ENCODE measurements around the gene DRICH1.
"Not testable (repeated sequence)": the region's sequence is repeated elsewhere in the genome, so short reads cannot be mapped to it uniquely, and the experiment has no call there.

DRICH1 gene

DNA sequence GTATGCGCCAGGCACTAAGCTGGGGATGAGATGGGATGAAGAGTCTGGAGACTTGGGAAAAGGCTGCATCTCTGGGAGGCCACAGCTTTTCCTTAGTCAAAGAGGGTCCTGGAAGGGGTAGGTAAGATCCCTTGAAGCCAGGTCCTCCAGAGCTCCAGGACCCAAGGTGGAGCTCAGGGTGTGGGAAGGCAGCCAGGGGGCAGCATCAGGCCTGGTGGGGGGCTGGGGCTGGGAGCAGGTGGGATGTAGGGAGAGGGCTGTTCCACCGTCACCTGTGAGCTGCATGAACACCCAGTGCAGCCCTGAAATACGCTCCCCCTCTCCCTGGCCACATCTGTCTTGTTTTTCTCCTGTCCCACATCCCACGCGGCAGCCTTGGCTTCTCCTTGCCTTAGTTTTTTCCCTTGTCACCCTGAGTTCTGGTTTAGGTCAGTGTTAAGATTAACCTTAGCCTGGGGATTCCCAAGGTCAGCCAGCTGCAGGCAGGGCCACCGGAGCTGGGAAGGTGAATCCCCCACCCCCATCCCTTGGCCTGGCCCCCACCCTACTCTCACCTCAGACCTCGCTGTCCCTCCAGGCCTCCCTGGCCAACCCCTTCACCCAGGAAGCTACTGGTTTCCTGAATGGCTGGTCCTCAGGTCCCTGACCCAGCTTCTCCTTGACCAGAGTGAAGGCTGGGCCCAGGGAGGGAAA, 34.4 kb downstream of the DRICH1 start:
- DNase-seq: not testable (repeated sequence)

DNA sequence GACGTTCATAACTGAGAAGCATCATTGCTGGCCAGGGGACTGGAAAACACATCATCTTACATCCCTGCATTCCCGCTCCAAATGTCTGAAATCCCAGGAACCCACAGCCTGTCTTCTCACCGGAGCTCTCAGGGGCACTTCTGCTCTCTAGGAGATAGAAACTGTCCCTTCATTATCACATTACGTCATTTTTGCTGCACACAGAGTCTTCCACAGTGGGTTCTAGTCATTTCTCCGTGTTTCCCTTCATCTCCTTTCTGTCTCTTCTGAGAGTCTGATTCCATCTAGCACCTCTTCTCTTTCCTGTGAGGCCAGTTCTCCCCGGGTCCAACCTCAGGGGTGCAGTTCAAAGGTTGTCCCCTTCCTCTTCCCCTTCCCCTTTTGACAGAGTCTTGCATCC, 36.2 kb downstream of the DRICH1 start:
- DNase-seq: not testable (repeated sequence)

DNA sequence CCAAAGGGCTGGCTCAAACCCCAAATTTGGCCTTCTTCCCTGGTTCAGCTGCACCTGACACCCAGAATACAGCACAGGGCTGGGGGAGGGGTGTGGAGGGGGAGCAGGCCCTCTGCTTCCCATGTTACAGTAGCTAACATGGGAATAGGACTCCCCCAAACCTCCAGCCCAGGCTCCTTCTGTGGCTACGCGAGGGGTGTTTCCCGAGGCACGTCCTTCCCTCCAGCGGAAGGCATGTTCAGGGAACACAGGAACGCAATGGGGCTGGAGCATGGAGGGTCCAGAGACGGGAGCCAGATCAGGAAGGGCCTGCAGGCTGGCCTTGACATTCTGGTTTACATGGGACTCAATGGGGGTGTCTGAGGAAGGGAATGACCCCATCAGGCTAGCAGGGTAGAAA, 40.3 kb downstream of the DRICH1 start:
- no peak for DNase-seq

DNA sequence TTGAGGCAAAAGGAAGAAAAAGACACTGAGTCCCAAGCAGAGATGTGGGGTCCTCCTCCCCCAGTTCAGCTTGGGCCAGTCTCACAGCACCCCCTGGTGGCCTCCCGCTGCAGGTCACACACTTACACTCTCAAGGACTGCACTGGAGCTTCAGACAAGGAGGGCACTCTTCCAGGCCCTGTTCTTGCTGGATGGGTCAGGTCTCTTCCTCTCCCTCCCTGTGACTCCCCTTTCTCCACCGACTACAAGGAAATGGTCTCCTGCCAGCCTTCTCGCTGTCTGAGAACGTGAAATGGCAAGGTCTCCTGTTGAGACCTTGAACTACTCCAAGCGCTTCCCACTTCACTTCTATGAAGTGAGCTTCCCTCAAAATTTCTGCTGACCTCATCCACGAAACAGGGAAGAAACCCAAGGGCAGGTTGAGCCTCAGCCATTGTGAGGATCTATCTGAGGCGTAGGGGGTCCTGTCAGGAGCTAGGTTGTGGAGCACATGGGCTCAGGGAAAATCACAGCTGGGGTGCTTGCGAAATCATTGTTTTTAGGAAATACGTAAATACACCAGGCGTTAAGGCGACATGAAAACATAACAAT, 40.8 kb downstream of the DRICH1 start:
- DNase-seq: peak; percentile 32

DNA sequence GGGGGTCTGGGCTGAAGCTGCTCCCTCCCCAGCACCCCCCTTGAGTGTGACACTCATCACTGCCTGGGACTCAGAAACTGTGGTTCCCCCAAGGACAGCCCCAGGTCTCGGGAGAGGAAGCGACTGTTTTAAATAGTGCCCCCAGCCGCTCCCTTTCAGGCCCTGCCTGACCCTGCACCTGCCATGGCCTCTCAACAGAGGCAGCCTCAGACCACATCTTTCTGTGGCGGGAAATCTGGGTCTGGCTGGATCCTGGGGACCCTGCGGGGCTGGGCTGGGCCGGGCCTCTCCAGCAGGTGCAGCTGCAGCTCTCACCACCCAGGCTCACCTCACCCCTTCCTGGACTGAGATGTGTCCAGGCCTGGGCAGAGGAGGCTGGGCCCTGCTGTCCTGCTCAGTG, 48.3 kb downstream of the DRICH1 start:
- no peak for DNase-seq

GRCh38 chr22:23583153-23583552, 49.0 kb downstream of the DRICH1 start:
- DNase-seq: no peak

GRCh38 chr22:23581260-23581650, 50.9 kb downstream of the DRICH1 start:
- DNase-seq: no peak

DNA sequence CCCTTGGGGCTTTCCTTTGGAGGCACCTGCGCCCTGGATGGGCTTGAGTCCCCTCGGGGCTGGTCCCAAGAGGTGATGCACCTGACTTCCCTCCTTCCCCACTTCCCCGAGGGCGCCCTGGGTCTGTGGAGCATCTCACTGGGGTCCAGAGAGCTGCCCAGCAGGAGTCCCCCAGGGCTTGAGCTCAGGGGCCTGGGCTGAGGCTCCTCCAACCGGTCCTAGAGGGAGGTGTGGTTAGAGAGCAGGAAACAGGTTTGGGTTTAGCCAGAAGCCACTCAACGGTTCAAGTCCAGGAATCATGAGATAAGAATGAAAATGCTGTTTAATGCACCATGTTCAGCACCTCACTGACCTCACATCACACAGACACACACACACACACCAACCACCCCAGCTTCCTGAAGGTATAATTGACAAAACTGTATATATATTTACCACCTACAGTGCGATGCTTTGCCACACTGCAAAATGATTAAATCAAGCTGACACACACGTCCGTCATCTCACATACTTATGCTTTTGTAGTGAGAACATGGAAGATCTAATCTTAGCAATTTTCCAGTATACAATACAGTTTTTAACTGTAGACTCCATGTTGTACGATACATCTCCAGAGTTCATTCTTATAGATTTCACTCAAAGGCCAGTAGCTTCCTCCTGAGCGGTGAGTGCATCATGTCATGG, 51.4 kb downstream of the DRICH1 start:
- no peak for DNase-seq

GRCh38 chr22:23579870-23580575, 52.1 kb downstream of the DRICH1 start, which contains the start of gene IGLL1:
Gene IGLL1, minus strand, starts transcription at chr22:23580290. Its CDS starts 100 bp downstream, at chr22:23580190.
- no peak for DNase-seq

- no peak for DNase-seq
Observed at GRCh38 chr22:23579280-23579679, 52.8 kb downstream of the DRICH1 start.

- no peak for DNase-seq
Observed at GRCh38 chr22:23578306-23578705, 53.8 kb downstream of the DRICH1 start.

GRCh38 chr22:23576681-23577080, 55.4 kb downstream of the DRICH1 start:
- no peak for DNase-seq

DNA sequence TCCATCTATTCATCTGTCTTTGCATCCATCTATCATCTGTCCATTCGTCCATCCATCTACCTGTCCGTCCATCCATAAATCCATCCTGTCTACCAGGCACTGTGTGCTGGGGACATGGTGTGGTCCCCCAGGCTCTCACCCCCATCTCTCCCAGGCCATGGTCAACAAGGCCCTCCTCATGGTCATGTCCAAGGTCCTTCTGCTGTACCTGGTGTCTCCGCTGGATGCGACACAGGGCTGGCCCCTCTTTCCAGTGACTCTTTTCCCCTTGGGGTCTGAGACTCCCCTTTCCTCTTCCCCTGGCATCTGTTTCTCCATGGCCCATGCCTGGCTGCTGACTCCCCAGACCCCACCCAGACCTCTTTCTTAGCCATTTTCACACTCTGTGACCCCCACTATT, 56.5 kb downstream of the DRICH1 start:
- DNase-seq: no peak

DNA sequence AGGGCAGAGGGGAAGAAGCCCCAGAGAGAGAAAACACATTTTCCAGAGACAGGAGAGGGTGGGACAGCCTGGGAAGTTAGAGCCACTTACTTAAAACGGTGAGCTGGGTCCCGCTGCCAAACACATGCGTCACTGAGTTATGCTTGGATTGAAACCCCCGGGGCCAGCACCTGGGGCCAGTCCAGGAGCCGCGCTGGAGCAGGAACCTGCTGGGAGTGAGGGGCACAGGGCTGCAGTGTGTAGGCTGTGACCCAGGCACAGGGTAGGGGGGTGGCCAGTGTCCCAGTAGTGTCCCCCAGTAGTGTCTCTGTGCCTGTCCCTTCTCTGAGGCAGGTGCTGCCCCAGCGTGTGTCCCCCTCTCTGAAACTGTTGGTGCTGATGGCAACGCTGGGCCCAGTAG, 57.2 kb downstream of the DRICH1 start:
- no peak for DNase-seq

- no peak for DNase-seq
Observed at GRCh38 chr22:23574371-23574811, 57.7 kb downstream of the DRICH1 start.

DNA sequence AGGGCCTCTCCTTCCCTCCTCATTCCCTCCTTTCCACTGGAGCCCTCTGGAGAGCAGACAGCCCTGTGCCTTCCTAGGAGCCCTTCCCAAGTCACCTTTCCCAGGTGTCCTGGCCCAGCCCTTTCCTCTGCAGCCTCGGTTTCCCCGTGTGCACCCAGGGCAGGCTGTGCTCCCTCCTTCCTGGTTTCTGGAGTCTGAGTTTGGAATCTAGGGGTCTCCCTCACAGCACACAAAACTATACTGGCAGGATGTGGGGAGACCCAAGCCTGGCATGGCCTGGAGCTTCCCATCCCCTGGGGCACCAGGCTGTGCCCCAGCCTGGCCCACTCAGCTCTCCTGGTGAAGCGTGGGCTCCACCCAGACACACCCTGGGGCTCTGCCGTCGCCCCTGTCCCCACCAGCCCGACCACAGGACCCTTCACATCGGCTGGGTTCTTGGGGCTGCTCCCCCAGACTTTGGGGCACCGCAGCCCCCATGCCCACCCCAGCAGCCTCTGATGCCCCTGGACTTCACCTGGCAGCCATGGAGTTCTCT, 58.4 kb downstream of the DRICH1 start:
- DNase-seq: not testable (repeated sequence)

- DNase-seq: not testable (repeated sequence)
Observed at GRCh38 chr22:23573106-23573505, 59.0 kb downstream of the DRICH1 start.

GRCh38 chr22:23571486-23571885, 60.6 kb downstream of the DRICH1 start:
- no peak for DNase-seq

DNA sequence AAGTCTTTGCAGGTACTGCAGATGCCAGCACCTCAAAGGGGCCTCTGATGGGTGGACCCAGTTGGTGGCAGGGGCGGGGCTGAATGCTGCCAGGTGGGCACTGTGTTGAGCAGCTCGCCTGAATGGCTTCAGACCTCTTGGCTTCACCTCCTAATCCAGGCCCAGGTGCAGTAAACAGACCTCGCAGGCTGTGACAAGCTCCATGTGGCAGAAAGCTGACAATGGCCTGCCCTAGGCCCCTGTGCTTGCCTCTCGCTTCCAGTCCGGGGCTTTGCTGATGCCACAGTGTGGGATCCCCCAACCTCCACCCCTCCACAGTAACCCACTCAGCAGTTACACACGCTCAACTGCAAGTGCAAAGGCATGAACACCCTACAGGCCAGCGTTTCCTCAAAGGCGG, 61.4 kb downstream of the DRICH1 start:
- DNase-seq: no peak

- DNase-seq: no peak
Observed at GRCh38 chr22:23569716-23570115, 62.4 kb downstream of the DRICH1 start.

GRCh38 chr22:23569291-23569690, 62.8 kb downstream of the DRICH1 start:
- DNase-seq: no peak

DNA sequence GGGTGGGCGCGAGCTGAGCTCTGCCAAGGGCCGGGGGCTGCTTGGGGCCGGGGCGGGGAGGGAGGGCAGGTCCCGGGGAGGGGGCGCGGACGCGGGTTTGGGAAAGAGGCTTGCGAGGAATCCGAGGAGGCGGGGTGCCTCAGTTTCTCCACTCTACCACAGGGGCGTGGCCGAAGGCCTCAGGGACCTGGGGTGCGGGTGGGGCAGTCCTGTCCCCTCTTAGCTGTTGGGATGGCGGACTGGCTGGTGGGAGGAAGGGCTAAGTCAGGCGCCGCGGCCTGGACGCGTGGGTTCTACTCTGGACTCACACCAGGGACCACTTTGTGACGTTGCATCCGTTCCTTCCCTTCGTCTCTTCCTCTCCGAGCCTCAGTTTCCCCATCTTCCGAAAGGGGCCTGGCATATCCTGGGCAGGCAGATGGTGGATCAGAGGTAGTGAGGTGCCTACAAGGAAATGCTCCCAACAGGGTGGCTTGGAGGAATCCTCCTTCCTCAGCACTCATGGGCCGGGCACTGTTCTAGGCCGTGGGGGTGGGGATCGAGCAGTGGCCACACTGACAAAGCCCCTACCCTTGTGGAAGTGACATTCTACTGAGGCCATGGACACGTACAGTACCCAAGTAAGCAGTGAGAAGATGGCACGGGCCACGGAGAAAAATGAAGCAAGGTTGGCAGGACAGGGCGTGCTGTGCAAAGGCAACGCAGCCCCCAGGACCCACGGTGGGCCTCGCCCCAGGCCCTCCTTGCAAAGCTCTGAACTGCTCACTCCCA, 65.2 kb downstream of the DRICH1 start:
- DNase-seq: no peak

All from NCI-H1694 treated with DMSO at 0.1 percent for 48 hours (cell line).